ENCODE results near the gene ATP6AP2. TPM values are rescaled to one million over a fixed set of nuclear protein-coding genes. Genes with fewer than 3 reads are reported as not detected.

ATP6AP2 gene
- total and polyA plus RNA-seq, 9 of the 15 experiments (the other 6 are each of a cell fraction or from before 2014, with no cell fraction given) = 23.3 to 131 (median 41.9) TPM

GRCh38 chrX:40544343-40545266 is 36.2 kb upstream of the ATP6AP2 start (continued):
- TF ChIP-seq, protein P1, sequence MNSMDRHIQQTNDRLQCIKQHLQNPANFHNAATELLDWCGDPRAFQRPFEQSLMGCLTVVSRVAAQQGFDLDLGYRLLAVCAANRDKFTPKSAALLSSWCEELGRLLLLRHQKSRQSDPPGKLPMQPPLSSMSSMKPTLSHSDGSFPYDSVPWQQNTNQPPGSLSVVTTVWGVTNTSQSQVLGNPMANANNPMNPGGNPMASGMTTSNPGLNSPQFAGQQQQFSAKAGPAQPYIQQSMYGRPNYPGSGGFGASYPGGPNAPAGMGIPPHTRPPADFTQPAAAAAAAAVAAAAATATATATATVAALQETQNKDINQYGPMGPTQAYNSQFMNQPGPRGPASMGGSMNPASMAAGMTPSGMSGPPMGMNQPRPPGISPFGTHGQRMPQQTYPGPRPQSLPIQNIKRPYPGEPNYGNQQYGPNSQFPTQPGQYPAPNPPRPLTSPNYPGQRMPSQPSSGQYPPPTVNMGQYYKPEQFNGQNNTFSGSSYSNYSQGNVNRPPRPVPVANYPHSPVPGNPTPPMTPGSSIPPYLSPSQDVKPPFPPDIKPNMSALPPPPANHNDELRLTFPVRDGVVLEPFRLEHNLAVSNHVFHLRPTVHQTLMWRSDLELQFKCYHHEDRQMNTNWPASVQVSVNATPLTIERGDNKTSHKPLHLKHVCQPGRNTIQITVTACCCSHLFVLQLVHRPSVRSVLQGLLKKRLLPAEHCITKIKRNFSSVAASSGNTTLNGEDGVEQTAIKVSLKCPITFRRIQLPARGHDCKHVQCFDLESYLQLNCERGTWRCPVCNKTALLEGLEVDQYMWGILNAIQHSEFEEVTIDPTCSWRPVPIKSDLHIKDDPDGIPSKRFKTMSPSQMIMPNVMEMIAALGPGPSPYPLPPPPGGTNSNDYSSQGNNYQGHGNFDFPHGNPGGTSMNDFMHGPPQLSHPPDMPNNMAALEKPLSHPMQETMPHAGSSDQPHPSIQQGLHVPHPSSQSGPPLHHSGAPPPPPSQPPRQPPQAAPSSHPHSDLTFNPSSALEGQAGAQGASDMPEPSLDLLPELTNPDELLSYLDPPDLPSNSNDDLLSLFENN (IDR thresholded peaks at IDR 0.05; ENCODE audit: low read depth in 2 of 2, low read length in 2 of 2) = peak in 1 of 2 experiments; percentile 88; a peak in 2 of 4 replicates
- TF ChIP-seq MAZ (CRISPR knock-in tag; conservative IDR thresholded peaks at IDR 0.05 in 1 of 2, IDR thresholded peaks at IDR 0.05 in 1 of 2) (0 out of 4 replicates have a peak, but pooled peaks of 1 of the 2 experiments have one; percentile 28), RFX5 (IDR thresholded peaks at IDR 0.05; ENCODE audit: low read depth, low read length) (no peak), ERF (CRISPR knock-in tag; IDR thresholded peaks at IDR 0.05) (no peak), THAP12 (CRISPR knock-in tag; IDR thresholded peaks at IDR 0.05) (no peak), CREB1 (IDR thresholded peaks at IDR 0.05) (peak; percentile 36; the same call in 1 of the 2 replicates), CREB1 (CRISPR knock-in tag; IDR thresholded peaks at IDR 0.05) (no peak), HMG20B (CRISPR knock-in tag; IDR thresholded peaks at IDR 0.05) (no peak), ZNF280A (IDR thresholded peaks at IDR 0.05; ENCODE audit: low read depth, partially characterized antibody) (no peak), KLF1 (tag; IDR thresholded peaks at IDR 0.05) (no peak), ZKSCAN8 (CRISPR knock-in tag; IDR thresholded peaks at IDR 0.05) (0 out of 2 replicates have a peak, but pooled peaks have one; percentile 49), SNRNP70 (optimal IDR thresholded peaks at IDR 0.05; ENCODE audit: low read depth, low read length) (no peak), PHF21A (IDR thresholded peaks at IDR 0.05; ENCODE audit: borderline replicate concordance, low read depth) (no peak), ELF2 (CRISPR knock-in tag; IDR thresholded peaks at IDR 0.05) (no peak), CBFA2T3 (IDR thresholded peaks at IDR 0.05) (peak; percentile 97)
- TF ChIP-seq, protein P2, sequence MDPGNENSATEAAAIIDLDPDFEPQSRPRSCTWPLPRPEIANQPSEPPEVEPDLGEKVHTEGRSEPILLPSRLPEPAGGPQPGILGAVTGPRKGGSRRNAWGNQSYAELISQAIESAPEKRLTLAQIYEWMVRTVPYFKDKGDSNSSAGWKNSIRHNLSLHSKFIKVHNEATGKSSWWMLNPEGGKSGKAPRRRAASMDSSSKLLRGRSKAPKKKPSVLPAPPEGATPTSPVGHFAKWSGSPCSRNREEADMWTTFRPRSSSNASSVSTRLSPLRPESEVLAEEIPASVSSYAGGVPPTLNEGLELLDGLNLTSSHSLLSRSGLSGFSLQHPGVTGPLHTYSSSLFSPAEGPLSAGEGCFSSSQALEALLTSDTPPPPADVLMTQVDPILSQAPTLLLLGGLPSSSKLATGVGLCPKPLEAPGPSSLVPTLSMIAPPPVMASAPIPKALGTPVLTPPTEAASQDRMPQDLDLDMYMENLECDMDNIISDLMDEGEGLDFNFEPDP (CRISPR knock-in tag; IDR thresholded peaks at IDR 0.05) = no peak
- TF ChIP-seq, protein P3, sequence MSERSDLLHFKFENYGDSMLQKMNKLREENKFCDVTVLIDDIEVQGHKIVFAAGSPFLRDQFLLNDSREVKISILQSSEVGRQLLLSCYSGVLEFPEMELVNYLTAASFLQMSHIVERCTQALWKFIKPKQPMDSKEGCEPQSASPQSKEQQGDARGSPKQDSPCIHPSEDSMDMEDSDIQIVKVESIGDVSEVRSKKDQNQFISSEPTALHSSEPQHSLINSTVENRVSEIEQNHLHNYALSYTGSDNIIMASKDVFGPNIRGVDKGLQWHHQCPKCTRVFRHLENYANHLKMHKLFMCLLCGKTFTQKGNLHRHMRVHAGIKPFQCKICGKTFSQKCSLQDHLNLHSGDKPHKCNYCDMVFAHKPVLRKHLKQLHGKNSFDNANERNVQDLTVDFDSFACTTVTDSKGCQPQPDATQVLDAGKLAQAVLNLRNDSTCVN (CRISPR knock-in tag; IDR thresholded peaks at IDR 0.05) = no peak
